Duodenal mucosa (tissue), 2 donors: Measurements from ENCODE around the gene FKBP10.

Source experiments
- H3K27ac ChIP-seq: one replicate; pipeline ENCODE4 v1.7.0; 2013; ENCODE audit warnings: low read depth, low read length
- H3K27me3 ChIP-seq, 2 donors: one replicate each; pipeline ENCODE4 v1.7.0; 2013; ENCODE audit warnings: low read length in 2 of 2, control low read depth in 1 of 2; ENCODE audit not compliant: insufficient read depth in 2 of 2, control insufficient read depth in 1 of 2
- H3K36me3 ChIP-seq, 2 donors: one replicate each; pipeline ENCODE4 v1.7.0; 2013; ENCODE audit warnings: low read length in 2 of 2, control low read depth in 1 of 2; ENCODE audit not compliant: insufficient read depth in 2 of 2, control insufficient read depth in 1 of 2
- H3K4me1 ChIP-seq, 2 donors: one replicate each; pipeline ENCODE4 v1.7.0; 2013; ENCODE audit warnings: low read length in 2 of 2, control low read depth in 1 of 2; ENCODE audit not compliant: insufficient read depth in 2 of 2, control insufficient read depth in 1 of 2
- H3K4me3 ChIP-seq, 2 donors: one replicate each; pipeline ENCODE4 v1.7.0; 2013; ENCODE audit warnings: low read length in 2 of 2, low read depth in 1 of 2
- H3K9ac ChIP-seq, 2 donors: one replicate each; pipeline ENCODE4 v1.7.0; 2013; ENCODE audit warnings: low read length in 2 of 2, low read depth in 1 of 2
- H3K9me3 ChIP-seq, 2 donors: one replicate each; pipeline ENCODE4 v1.7.0; 2013; ENCODE audit warnings: low read length in 2 of 2, control low read depth in 1 of 2; ENCODE audit not compliant: control insufficient read depth in 1 of 2

Gene FKBP10

DNA sequence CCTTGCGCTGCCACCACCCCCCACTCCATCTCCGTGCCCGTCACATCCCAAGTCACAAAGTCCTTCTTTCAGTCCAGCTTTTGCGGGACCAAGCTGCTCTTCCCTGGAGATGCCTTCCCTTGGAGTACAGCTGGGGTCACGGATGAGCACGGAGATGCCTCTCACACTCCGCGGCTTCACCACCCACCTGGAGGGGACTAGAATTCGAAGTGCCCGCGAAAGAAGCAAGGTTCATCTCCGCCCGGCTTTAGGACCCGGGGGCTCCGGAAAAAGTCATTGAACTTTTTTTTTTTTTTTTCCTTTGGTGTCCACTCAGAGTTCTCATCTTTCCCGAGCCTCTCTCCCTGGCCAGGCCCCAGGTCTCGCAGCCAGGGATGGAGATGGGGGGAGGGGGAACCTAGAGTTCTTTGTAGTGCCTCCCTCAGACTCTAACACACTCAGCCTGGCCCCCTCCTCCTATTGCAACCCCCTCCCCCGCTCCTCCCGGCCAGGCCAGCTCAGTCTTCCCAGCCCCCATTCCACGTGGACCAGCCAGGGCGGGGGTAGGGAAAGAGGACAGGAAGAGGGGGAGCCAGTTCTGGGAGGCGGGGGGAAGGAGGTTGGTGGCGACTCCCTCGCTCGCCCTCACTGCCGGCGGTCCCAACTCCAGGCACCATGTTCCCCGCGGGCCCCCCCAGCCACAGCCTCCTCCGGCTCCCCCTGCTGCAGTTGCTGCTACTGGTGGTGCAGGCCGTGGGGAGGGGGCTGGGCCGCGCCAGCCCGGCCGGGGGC, at the start of gene FKBP10:
Gene FKBP10 (plus strand): TSS at position 624 of the 771 bp plus-strand sequence. CDS start 31 bp downstream, at position 655.
- Histone ChIP-seq H3K4me1 (peaks cover 27 to 29% of the 10 kb centered on the region in 2 donors), H3K27ac (peak within 1 kb of the TSS; percentile 20), H3K9me3 (no peaks in the 10 kb centered on the region), H3K27me3 (peaks cover 0 to 3% of the 10 kb centered on the region in 2 donors), H3K4me3 (peak within 1 kb of the TSS; percentile 79 to 82), H3K36me3 (no peaks in the 10 kb centered on the region), H3K9ac (peak within 1 kb of the TSS; percentile 55 to 79)

DNA sequence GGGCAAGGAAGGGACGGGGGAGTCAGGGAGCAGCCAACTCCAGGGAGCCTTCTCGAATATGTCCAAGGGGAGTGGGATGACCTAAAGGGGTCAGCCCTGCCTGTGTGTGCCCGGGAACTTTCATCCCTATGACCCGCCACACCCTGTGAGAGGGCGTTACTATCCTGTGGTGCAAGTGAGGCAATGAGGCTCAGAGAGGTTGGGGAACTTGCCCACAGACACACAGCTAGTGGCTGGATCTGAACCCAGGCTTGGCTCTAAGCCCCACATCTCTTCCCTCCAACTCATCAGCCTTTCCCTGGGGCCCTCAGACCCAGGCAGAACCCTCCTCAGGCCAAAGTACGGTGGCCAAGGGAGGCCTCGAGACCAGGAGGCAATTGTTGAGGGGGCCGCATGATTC, 49.5 kb upstream of the FKBP10 start:
- peaks cover 59 to 80% of the 10 kb centered on the region in 2 donors for H3K36me3 ChIP-seq

GRCh38 chr17:41766135-41766534, 46.7 kb upstream of the FKBP10 start:
- Histone ChIP-seq H3K36me3 (peaks cover 52 to 86% of the 10 kb centered on the region in 2 donors), H3K4me3 (no peak overlapping the region), H3K9me3 (no peaks in the 10 kb centered on the region), H3K27me3 (no peaks in the 10 kb centered on the region), H3K4me1 (no peaks in the 10 kb centered on the region), H3K9ac (no peak overlapping the region), H3K27ac (no peak overlapping the region)

More for the DNA sequence above, 49.5 kb upstream of the FKBP10 start:
- Histone ChIP-seq H3K4me1 (no peaks in the 10 kb centered on the region), H3K9ac (no peak overlapping the region), H3K27ac (no peak overlapping the region), H3K4me3 (no peak overlapping the region), H3K27me3 (no peaks in the 10 kb centered on the region), H3K9me3 (no peaks in the 10 kb centered on the region)

DNA sequence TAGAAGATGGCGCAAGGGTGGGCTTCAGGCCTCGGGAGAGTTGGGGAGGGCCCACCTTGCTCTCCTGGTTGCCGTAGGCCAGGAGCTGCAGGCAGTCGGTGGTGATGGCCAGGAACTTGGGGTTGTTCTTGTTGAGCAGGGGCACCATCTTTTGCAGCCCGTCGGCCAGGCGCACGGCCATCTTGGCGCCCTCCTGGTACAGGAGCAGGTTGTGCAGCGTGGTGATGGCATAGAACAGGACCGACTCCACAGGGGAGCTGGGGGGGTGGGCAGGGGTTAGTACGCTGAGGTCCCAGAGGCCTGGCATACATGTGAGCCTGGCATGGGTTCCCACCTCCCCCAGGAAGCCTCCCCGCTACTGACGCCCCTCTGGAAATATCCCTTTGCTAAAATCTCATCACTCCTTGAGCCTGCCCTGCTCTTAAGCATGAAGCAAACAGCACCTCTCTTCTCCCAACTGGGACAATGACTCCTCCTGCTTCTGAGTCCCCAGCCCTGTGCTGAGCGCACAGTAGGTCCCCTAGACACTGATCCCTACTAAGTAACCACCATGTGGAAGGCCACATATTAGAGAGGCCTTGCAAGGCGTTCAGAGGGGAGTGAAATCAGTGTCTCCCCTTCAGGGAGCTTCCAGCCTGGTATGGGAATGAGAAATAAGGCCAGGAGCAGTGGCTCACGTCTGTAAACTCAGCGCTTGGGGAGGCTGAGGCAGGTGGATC, 45.3 kb upstream of the FKBP10 start:
- Histone ChIP-seq H3K27ac (no peak overlapping the region), H3K9me3 (no peaks in the 10 kb centered on the region), H3K4me3 (no peak overlapping the region), H3K4me1 (peaks cover 9 to 11% of the 10 kb centered on the region in 2 donors), H3K27me3 (no peaks in the 10 kb centered on the region), H3K9ac (no peak overlapping the region), H3K36me3 (peaks cover 50 to 80% of the 10 kb centered on the region in 2 donors)

GRCh38 chr17:41768682-41769288, 44.0 kb upstream of the FKBP10 start:
- H3K4me3 ChIP-seq = no peak overlapping the region
- H3K9ac ChIP-seq = no peak overlapping the region
- H3K27me3 ChIP-seq = no peaks in the 10 kb centered on the region
- H3K4me1 ChIP-seq = peaks cover 19 to 20% of the 10 kb centered on the region in 2 donors
- no peak overlapping the region for H3K27ac ChIP-seq
- H3K36me3 ChIP-seq = peaks cover 37 to 67% of the 10 kb centered on the region in 2 donors
- no peaks in the 10 kb centered on the region for H3K9me3 ChIP-seq

GRCh38 chr17:41769346-41769862, 43.4 kb upstream of the FKBP10 start:
- H3K36me3 ChIP-seq = peaks cover 34 to 63% of the 10 kb centered on the region in 2 donors
- H3K27me3 ChIP-seq = no peaks in the 10 kb centered on the region
- H3K9ac ChIP-seq = no peak overlapping the region
- no peak overlapping the region for H3K4me3 ChIP-seq
- H3K4me1 ChIP-seq = peaks cover 24% of the 10 kb centered on the region in 2 donors
- no peak overlapping the region for H3K27ac ChIP-seq
- H3K9me3 ChIP-seq = no peaks in the 10 kb centered on the region

DNA sequence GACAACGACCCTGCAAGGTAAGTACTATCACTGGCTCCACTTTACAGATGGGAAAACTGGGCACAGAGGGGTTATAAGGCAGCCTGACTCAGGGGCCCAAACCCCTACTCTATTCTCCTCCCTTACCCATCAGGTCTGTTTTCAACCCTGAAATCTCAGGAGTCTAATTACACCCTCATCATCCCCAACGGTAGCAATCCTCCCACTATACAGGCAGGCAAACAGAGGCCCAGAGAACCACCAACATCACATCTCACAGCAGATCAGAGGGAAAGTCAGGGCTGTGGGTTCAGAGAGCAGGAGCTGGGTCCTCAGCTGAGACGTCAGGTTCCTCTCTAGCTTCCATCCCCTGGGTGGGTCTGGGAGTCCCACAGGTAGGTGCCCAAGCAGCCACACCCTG, 42.8 kb upstream of the FKBP10 start:
- H3K9me3 ChIP-seq = no peaks in the 10 kb centered on the region
- no peak overlapping the region for H3K4me3 ChIP-seq
- H3K9ac ChIP-seq = no peak overlapping the region
- H3K27me3 ChIP-seq = no peaks in the 10 kb centered on the region
- H3K4me1 ChIP-seq = peaks cover 30% of the 10 kb centered on the region in 2 donors
- no peak overlapping the region for H3K27ac ChIP-seq
- peaks cover 29 to 57% of the 10 kb centered on the region in 2 donors for H3K36me3 ChIP-seq

DNA sequence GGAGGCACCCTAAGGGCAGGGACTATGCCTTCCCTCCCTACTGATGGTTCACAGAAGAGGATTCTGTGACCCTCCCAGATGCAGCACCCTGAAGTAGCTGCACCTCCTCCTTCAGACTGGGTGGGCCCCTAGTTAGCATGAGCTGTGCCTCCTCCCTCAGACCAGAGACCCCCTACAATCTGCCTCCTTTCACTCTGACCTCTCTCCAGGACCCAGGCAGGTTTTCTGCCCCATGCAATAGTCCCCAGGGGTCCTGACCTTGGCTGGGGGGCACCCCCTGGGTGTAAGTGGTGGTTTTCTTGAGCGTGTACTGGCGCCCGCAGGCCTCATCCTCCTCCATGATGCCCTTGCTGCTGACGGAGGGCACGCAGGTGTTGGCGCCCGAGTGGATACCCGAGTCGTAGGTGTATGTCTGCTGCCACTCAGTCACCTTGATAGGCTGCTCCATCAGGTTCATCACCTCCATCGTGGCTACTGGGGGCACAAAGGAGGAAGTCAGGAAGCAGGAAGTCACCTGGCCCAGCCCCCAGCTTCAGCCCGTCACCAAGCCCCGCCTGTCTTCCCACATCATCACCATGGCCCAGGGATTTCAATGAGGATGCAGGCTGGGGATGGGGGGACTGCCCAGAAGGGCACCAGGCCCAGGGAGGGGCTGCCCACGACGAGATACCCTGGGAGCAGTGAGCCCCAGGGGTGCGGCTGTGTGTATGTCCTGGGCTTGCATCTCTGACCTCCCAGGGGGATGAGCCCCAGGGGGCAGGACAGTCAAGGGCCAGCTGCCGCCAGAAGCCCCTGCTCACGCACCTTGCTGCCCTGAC, 41.2 kb upstream of the FKBP10 start:
- H3K27me3 ChIP-seq = no peaks in the 10 kb centered on the region
- H3K9me3 ChIP-seq = no peaks in the 10 kb centered on the region
- H3K4me1 ChIP-seq = peaks cover 44 to 46% of the 10 kb centered on the region in 2 donors
- peaks cover 23 to 48% of the 10 kb centered on the region in 2 donors for H3K36me3 ChIP-seq
- no peak overlapping the region for H3K4me3 ChIP-seq
- H3K9ac ChIP-seq = peak overlapping the region; percentile 76 to 79
- H3K27ac ChIP-seq = peak overlapping the region; percentile 91

GRCh38 chr17:41772218-41772585, 40.6 kb upstream of the FKBP10 start:
- peaks cover 48 to 52% of the 10 kb centered on the region in 2 donors for H3K4me1 ChIP-seq
- H3K9ac ChIP-seq = peak overlapping the region; percentile 76 to 79
- H3K36me3 ChIP-seq = peaks cover 21 to 43% of the 10 kb centered on the region in 2 donors
- peak overlapping the region; percentile 25 to 48 for H3K4me3 ChIP-seq
- H3K27me3 ChIP-seq = no peaks in the 10 kb centered on the region
- no peaks in the 10 kb centered on the region for H3K9me3 ChIP-seq
- H3K27ac ChIP-seq = peak overlapping the region; percentile 91
